RWPE2 (cell line): ENCODE results near the gene LRP1B.

ENCODE experiments used
- ATAC-seq: fragments of 200-7000 bp; cut with Tn5 transposase; 3 replicates; pipeline ENCODE4 v1.9.1; 2021; ENCODE audit warnings: low read depth
- DNase-seq: peaks from one replicate; pipeline ENCODE4 v3.0.0-alpha.2; 2020; ENCODE audit warnings: low spot score
- H3K27ac ChIP-seq: fragments of 450-650 bp; 2 replicates; pipeline ENCODE4 v1.5.1; 2017; ENCODE audit warnings: mild to moderate bottlenecking; ENCODE audit not compliant: poor library complexity, severe bottlenecking
- H3K27me3 ChIP-seq: fragments of 250-450 bp; sonication (Bioruptor Pico); 2 replicates; pipeline ENCODE4 v1.5.1; 2021; ENCODE audit warnings: mild to moderate bottlenecking, moderate library complexity; ENCODE audit not compliant: insufficient read depth, poor library complexity, severe bottlenecking
- H3K36me3 ChIP-seq: fragments of 250-450 bp; sonication (Bioruptor Pico); 2 replicates; pipeline ENCODE4 v1.5.1; 2020; ENCODE audit warnings: low read depth, mild to moderate bottlenecking, moderate library complexity
- H3K4me1 ChIP-seq: fragments of 250-450 bp; sonication (Bioruptor Pico); 2 replicates; pipeline ENCODE4 v1.5.1; 2021; ENCODE audit warnings: mild to moderate bottlenecking, moderate library complexity; ENCODE audit not compliant: insufficient read depth, poor library complexity, severe bottlenecking
- H3K4me3 ChIP-seq: fragments of 250-450 bp; sonication (Bioruptor Pico); 2 replicates; pipeline ENCODE4 v1.5.1; 2021; ENCODE audit warnings: mild to moderate bottlenecking, moderate library complexity; ENCODE audit not compliant: severe bottlenecking
- H3K9me3 ChIP-seq: fragments of 250-450 bp; sonication (Bioruptor Pico); 2 replicates; pipeline ENCODE4 v1.5.1; 2021; ENCODE audit warnings: mild to moderate bottlenecking, moderate library complexity; ENCODE audit not compliant: severe bottlenecking
- CTCF ChIP-seq: fragments of 450-650 bp; IDR thresholded peaks from one replicate; pipeline ENCODE4 v1.5.1; 2017; ENCODE audit warnings: mild to moderate bottlenecking, moderate library complexity; ENCODE audit not compliant: poor library complexity, severe bottlenecking

Gene LRP1B

GRCh38 chr2:141125432-141125831 is 1005.4 kb downstream of the LRP1B start:
- Histone ChIP-seq H3K27ac (no peak overlapping the region), H3K36me3 (no peaks in the 10 kb centered on the region), H3K27me3 (no peaks in the 10 kb centered on the region), H3K9me3 (no peaks in the 10 kb centered on the region), H3K4me1 (no peaks in the 10 kb centered on the region), H3K4me3 (no peak overlapping the region)
- no peak for TF ChIP-seq CTCF
- ATAC-seq (no peak), DNase-seq (no peak)

- DNase-seq, result no peak
- no peaks in the 10 kb centered on the region for H3K4me1 ChIP-seq
- no peaks in the 10 kb centered on the region for H3K9me3 ChIP-seq
- H3K27ac ChIP-seq, result no peak overlapping the region
- no peak overlapping the region for H3K4me3 ChIP-seq
- H3K36me3 ChIP-seq, result no peaks in the 10 kb centered on the region
- no peak for ATAC-seq
- no peaks in the 10 kb centered on the region for H3K27me3 ChIP-seq
- TF ChIP-seq CTCF, result no peak
These were observed 1012.0 kb downstream of the LRP1B start for GRCh38 chr2:141118836-141119235.

- ATAC-seq, result no peak
- DNase-seq, result no peak
- Histone ChIP-seq H3K36me3 (no peaks in the 10 kb centered on the region), H3K4me1 (no peaks in the 10 kb centered on the region), H3K9me3 (no peaks in the 10 kb centered on the region), H3K4me3 (no peak overlapping the region), H3K27me3 (no peaks in the 10 kb centered on the region), H3K27ac (no peak overlapping the region)
- TF ChIP-seq CTCF, result no peak
These were observed 1017.5 kb downstream of the LRP1B start for GRCh38 chr2:141113301-141113700.

- H3K27me3 ChIP-seq, result no peaks in the 10 kb centered on the region
- H3K4me3 ChIP-seq, result no peak overlapping the region
- H3K9me3 ChIP-seq, result no peaks in the 10 kb centered on the region
- no peaks in the 10 kb centered on the region for H3K4me1 ChIP-seq
- H3K27ac ChIP-seq, result no peak overlapping the region
- no peaks in the 10 kb centered on the region for H3K36me3 ChIP-seq
- ATAC-seq (peak; percentile 55; the same call in 2 of the 3 replicates), DNase-seq (no peak)
- peak; percentile 24 for TF ChIP-seq CTCF
These were observed 1021.2 kb downstream of the LRP1B start for GRCh38 chr2:141109633-141110032.

- H3K36me3 ChIP-seq, result no peaks in the 10 kb centered on the region
- H3K27me3 ChIP-seq, result no peaks in the 10 kb centered on the region
- ATAC-seq, result no peak
- no peaks in the 10 kb centered on the region for H3K9me3 ChIP-seq
- DNase-seq, result no peak
- TF ChIP-seq CTCF, result no peak
- no peak overlapping the region for H3K4me3 ChIP-seq
- no peak overlapping the region for H3K27ac ChIP-seq
- no peaks in the 10 kb centered on the region for H3K4me1 ChIP-seq
These were observed 1025.1 kb downstream of the LRP1B start for GRCh38 chr2:141105763-141106162.
